Activated CD4-positive, alpha-beta T cell treated with anti-CD3 and anti-CD28 coated beads, Interleukin-2, Interleukin-6, amounts not matched to agents 100 ng/mL and 50 ng/mL, durations not matched to agents 16 hours and 8 hours (primary cell): ENCODE measurements around the gene NLN.
"Not testable (repeated sequence)": the region's sequence is repeated elsewhere in the genome, so short reads cannot be mapped to it uniquely, and the experiment has no call there.

ENCODE experiments used
- DNase-seq: peaks from one replicate; pipeline ENCODE4 v3.0.0-alpha.2; 2020

The NLN gene

DNA sequence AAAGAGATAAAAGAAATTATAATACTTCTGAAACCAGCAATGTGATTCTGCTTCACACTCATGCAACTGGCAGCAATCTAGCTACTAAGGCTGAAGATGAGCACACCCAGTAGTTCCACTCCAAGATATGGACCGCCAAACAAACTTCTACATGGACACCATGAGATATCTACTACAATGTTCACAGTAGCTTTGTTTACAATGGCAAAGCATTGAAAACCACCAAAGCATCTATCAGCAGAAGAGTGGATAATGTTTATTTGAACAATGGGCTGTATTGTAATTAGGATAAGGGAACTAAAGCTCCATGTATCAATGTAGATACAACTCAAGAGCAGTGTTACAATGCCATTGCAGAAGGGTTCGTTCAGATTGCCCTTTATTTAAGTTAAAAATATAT lies 113.2 kb downstream of the NLN start:
- DNase-seq: no peak

DNA sequence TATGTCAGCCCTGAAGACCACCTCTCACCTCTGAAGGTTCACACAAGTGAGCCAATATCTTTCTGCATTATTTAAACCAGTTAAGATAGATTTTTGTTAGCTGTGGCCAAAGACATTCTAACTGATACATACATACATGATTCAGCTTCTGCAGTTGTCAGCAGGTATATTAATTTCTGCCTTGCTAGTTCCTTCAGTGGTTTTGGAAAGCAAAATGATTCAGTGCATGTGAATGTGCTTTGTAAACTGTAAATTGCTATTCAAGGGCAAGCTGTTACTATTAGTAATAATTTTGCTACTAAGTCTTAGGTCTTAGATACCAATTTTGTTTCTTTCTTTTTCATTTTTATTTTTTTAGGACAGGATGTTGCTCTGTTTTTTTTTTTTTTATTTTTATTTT lies 115.1 kb downstream of the NLN start:
- DNase-seq: no peak

DNA sequence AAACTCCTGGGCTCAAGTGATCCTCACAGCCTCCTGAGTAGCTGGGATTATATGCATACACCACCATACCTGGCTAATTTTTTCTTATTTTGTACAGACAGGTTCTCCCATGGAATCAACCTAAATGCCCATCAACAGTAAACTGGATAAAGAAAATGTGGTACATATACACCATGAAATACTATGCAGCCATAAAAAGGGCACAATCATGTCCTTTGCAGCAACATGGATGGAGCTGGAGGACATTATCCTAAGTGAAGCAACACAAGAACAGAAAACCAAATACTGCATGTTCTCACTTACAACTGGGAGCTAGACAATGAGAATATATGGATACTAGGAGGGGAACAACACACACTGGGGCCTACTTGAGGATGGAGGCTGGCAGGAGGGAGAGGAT lies 117.2 kb downstream of the NLN start:
- not testable (repeated sequence) for DNase-seq

DNA sequence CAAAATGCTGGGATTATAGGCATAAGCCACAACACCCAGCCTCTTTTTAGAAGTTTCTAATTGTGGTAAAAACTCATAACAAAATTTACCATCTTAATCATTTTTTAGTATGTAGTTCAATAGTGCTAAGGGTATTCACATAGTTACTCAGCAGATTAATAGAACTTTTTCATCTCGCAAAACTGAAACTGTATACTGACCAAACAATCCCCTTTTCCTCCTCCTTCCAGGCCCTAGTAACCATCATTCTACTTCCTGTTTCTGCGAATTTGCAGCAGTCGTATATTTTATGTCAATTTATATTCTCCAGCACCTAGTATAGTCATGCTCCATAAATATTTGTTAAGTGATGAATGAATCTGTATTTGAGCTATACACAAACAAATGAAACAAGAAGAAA lies 118.1 kb downstream of the NLN start:
- no peak for DNase-seq

DNA sequence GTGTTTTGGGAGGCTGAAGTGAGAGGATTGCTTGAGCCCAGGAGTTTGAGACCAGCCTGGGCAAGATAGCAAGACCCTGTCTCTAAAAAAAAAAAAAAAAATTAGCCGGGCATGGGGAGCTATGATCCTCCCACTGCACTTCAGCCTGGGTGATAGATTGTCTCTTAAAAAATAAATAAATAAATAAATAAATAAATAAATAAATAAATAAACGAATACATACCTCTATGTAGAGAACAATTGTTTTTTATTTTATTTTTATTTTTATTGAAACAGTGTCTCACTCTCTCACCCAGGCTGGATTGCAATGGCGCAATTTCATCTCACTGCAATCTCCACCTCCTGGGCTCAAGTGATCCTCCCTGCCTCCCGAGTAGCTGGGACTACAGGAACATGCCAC lies 122.8 kb downstream of the NLN start:
- not testable (repeated sequence) for DNase-seq

DNA sequence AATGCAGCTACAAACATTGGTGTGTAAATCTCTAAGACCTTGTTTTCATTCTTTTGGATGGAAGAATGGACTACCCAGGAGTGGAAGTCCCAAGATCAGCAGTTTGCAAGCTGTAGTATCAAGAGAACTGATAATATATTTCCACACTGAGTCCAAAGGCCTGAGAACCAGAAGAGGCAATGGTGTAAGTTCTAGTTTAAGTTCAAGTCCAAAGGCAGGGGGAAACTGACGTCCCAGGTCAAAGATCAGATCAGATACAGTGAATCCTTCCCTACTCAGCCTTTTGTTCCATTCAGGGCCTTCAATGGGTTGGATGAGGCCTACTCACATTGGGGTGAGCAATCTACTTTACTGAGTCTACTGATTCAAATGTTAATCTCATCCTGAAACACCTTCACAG lies 124.1 kb downstream of the NLN start:
- DNase-seq: no peak

DNA sequence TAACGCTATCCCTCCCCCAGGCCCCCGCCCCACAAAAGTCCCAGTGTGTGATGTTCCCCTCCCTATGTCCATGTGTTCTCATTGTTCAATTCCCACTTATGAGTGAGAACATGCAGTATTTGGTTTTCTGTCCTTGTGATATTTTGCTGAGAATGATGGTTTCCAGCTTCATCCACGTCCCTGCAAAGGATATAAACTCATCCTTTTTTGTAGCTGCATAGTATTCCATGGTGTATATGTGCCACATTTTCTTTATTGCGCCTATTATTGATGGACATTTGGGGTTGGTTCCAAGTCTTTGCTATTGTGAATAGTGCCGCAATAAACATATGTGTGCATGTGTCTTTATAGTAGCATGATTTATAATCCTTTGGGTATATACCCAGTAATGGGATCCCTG lies 125.0 kb downstream of the NLN start:
- not testable (repeated sequence) for DNase-seq

DNA sequence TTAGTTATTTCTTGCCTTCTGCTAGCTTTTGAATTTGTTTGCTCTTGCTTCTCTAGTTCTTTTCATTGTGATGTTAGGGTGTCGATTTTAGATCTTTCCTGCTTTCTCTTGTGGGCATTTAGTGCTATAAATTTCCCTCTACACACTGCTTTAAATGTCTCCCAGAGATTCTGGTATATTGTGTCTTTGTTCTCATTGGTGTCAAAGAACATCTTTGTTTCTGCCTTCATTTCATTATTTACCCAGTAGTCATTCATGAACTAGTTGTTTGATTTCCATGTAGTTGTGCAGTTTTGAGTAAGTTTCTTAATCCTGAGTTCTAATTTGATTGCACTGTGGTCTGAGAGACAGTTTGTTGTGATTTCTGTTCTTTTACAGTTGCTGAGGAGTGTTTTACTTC lies 127.9 kb downstream of the NLN start:
- DNase-seq: not testable (repeated sequence)

DNA sequence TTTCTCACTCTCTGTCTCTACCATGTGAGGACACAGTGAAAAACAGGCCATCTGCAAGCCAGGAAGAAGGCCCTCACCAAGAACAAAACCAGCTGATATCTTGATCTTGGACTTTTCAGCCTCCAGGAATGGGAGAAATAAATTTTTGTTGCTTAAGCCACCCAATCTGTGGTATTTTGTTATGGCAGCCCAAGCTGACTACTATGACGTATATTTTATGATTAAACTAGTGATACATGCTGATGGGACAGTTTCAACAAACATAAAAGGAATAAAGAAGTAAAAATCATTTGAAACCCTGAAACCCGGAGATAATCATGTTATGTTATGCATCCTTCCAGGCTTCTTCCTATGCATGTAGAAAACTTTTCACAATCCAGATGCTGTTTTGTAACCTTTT lies 132.9 kb downstream of the NLN start:
- DNase-seq: no peak

DNA sequence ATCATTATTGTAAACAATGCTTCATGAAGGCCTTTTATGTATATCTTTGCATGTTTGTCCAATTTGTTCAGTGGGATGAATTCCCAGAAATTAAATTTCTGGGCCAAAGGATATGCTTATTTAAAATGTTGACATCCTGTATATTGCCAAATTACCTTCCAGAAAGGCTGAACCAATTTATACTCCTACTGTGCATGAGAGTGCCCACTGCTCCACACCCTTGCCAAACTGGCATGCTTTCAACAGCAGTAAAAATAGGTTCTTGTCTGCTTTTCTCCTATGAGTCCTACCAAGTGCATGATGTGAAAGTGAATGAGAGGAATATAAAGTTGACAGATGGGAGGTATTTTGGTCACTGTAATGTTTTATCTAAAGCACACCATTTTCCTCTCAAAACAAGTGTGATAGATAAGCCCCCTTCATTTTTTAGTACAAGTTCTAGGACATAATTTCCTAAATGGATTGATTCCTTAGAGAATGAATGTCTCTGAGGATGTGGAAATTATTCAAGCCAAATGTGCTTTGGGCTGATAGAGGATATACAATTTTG lies 133.8 kb downstream of the NLN start:
- DNase-seq: no peak

DNA sequence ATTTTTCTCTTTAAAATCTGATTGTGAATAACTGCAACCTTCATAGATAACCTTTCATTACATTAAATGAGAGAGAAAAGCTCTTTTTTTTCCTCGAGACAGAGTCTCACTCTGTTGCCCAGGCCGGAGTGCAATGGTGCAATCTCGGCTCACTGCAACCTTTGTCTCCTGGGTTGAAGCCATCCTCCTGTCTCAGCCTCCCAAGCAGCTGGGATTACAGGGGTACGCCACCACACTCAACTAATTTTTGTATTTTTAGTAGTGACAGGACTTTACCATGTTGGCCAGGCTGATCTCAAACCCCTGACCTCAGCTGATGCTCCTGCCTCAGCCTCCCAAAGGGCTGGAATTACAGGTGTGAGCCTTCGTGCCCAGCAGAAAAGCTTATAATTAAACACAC lies 134.5 kb downstream of the NLN start:
- DNase-seq: no peak

DNA sequence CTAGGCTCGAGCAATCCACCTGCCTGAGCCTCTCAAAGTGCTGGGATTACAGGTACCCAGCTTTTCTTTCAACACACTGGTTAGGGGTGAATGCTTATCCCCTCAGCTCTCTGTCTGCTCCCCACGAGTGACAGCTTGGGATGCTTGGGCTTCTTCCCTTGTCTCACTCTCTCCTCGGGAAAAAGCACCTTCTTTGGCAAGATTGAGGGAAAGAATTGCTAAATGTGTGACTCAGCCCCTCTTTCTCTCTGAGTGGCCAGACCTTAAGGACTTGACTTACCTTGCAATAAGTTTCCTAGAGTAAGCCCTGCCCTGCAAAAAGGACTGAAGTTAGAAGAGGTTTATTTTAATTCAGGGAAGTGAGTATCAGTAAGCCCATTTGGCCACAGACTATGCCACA lies 136.3 kb downstream of the NLN start:
- DNase-seq: no peak

DNA sequence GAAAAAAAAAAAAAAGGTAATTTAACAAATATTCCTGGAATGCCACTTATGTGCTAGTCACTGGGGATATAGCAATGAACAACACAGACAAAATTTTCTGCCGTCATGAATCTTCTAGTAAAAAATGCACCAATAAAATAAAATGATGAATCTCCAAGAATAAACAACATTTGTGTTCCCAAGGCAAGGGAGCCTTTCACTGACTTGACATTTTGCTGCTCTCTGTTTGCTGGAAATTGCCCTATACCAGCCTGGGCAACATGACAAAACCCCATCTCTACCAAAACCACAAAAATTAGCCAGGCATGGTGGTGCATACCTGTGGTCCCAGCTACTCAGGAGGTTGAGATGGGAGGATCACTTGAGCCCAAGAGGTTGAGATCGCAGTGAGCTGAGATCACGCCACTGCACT lies 139.8 kb downstream of the NLN start:
- DNase-seq: no peak

DNA sequence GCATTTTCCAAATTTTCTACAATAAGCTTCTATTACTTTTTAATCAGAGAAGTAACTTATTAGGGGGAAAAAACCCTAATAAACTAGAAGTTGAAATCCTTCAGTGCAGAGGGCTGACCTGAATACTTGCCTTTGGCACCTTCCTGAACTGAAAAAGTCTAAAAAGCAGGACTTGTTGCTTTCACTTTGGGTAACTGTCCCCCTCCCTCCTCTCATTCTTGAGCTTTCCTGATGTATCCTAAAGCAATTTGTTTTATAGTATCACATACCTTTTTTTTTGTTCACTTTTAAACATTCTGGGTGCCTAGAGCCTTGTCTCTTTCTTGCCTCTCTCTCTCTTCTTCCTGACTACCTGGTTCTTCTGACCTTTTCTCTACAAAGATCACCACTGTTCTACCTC lies 140.4 kb downstream of the NLN start:
- no peak for DNase-seq

DNA sequence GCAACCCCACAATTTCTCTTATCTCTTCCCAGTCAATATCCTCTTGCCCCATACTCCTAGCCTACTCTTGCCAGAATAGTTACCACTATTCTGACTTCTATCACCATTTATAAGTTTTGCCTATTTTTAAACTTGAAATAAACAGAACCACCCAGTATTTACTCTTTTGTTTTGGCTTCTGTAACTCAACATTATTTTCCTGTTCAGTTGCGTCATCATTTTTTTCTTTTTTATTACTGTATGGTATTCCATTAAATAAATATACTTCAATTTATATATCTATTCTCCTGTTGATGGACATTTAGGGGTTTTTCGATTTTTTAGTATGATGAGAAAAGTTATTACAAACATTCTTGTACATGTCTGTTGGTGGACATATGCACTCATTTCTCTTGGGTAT lies 141.7 kb downstream of the NLN start:
- no peak for DNase-seq

DNA sequence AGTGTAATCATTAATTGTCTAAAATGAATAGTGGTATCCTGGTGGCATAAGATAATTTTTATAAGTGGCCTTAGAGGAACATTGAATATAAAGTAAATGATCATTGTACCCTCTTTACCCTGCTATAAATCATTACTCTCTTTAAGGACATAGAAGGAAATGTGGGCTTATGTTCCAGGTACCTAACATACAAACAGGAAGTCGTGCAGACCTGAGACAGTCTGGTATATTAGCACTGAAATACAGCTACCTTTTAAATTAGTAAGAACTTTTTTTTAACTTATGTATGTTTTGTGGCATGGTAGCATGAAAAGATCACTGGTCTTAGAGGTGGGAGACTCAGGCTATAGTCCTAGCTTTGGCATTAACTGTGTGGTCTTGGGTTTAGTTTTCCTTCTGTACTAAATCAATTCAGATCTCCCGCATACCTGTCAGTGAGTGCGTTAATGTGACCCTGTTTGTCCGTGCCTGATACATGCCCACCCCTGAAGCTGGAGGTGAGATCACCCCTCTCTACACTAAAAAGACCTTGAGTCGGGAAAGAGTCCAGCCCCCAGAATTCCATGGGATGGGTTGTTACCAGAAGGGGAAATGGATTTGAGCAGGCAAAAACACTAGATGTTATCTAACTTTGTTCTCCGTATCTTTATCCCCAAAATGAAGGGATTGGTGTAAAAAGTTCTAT lies 145.0 kb downstream of the NLN start:
- DNase-seq: no peak

DNA sequence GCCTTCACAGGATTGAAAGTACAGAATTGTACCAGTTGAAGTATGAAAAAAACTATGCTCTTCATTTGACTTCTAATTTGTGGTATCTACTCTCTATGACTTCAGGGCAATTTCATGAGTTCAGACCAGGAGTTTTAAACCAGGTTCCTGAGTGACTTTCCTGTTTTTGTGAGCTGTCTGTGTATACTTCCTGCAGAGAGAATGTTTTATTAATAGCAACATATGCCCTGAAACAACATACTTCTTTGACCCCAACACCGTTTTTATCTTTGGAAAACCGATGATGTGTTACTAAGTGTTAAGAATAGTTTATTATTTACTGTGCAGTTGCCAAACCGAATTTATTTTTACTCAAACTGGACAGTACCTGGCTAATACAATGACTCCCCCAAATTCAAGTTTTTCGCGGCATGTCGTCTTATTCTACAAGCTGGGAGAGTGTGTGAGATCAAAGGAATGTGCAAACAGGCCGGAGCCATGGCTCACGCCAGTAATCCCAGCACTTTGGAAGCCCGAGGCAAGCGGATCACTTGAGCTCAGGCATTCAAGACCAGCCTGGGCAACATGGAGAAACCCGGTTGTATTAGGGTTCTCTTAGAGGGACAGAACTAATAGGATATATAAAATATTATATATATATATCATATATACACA lies 145.7 kb downstream of the NLN start:
- DNase-seq: no peak

DNA sequence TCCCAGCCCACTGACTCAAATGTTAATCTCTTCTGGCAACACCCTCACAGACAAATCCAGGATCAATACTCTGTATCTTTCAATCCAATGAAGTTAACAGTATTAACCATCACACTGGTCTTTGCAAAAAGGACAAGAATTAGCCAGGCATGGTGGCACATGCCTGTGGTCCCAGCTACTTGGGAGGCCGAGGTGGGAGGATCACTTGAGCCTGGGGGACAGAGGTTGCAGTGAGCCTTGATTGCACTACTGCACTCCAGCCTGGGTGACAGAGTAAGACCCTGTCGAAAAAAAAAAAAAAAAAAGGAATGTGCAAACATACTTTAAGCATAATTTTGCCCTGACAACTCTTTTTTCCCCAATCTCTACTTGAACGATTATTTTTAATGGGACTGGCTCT lies 146.5 kb downstream of the NLN start:
- no peak for DNase-seq

DNA sequence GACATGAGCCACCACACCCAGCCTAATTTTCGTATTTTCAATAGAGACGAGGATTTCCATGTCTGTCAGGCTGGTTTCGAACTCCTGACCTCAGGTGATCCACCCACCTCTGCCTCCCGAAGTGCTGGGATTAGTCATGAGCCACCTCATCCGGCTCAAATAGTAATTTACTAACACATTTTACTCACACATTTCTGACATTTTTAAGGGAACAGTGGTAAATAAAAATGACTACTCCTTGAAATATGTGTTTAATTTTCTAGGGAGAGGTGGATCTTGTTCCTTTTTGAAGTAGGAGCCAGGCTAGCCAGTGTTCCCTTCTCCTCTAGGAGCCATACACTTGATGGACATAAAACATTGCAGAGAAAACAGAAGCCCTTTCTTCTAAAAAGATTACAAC lies 149.2 kb downstream of the NLN start:
- no peak for DNase-seq

DNA sequence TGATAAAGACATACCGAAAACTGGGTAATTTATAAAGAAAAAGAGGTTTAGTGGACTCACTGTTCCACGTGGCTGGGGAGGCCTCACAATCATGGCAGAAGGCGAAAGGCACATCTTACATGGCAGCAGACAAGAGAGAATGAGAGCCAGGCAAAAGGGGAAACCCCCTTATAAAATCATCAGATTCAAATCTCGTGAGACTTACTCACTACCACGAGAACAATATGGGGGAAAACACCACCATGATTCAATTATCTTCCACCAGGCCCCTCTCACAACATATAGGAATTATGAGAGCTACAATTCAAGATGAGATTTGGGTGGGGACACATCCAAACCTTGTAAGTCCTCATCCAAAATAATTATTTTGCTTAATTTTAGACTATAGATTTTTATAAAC lies 149.8 kb downstream of the NLN start:
- DNase-seq: not testable (repeated sequence)

DNA sequence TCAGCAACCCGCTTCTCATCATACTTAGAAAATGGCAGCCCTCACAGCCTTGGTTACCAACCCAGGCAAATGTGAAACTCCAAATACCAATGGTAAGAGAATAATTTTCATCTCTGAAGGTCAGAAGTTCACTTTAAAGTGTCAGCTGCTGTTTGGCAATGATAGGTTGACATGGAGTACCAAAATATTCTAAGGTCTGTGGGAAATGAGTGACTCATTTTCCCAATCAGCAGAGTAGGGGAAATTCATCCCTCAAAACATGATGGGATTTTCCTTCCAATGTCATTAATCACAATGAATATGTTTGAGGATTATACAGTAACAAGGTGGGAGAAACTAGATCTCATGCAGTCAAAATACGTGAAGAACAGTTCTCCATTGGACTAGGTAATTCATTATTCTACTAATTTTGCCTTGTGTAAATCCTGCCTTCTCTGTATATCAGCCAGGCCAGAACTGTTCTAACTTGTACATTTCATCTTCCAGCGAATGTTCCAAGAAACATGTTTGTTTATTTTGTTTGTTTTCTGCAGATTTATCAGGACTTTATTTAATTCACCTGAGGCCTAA lies 151.3 kb downstream of the NLN start:
- DNase-seq: no peak

DNA sequence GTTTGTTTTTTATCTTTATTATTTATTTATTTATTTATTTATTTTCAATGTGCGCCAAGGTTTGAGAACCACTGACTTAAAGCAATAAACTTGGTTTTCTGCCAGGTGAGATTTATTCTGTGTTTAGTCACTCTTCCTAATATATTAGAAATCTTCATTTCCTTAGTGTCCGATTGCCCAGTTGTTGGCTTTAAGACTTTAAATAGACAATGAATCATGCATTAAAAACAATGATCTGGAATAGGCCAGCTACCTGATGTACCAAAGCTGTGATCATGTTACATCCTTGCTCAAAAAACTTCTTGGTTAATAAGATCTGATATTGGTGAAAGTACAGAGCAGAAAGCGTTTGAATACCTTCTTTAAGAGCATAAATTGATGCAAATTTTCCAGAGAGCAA lies 152.2 kb downstream of the NLN start:
- no peak for DNase-seq

DNA sequence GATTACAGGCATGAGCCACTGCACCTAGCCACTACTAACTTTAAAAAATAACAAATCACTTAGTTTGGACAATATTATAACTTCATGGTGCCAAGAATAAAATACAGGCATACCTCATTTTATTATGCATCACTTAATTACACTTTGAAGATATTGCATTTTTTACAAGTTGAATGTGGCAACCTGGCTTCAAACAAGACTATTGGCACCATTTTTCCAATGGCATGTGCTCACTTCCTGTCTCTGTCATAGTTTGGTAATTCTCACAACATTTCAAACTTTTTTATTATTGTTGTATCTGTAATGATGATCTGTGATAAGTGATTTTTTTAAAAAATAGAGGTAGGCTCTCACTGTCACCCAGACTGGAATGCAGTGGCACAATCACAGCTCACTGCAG lies 154.5 kb downstream of the NLN start:
- DNase-seq: no peak

DNA sequence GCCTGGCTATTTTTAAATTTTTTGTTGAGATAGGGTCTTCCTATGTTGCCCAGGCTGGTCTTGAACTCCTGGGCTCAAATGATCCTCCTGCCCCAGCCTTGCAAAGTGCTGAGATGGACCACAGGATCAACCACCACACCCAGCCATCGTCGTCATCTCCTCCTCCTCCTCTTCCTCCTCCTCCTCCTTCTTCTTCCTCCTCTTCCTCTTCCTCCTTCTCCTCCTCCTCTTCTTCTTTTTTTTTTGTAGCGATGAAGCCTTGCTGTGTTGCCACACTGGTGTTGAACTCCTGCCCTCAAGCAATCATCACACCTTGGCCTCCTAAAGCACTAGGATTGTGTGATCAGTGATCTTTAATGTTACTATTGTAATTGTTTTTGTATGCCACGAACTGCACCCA lies 155.0 kb downstream of the NLN start:
- DNase-seq: no peak
